ENCODE results near the gene TPCN2. TPM values are rescaled to one million over a fixed set of nuclear protein-coding genes. Genes with fewer than 3 reads are reported as not detected.
"Not testable (repeated sequence)": the region's sequence is repeated elsewhere in the genome, so short reads cannot be mapped to it uniquely, and the experiment has no call there.

The TPCN2 gene
- total RNA-seq (ENCODE audit: unreplicated experiment), result 31.4 TPM
- long read RNA-seq, transcript TPCN2-201 (25 exons, 2,931 nt), result major isoform, 10 of 24 reads
- long read RNA-seq, partial matches to known transcripts, result 1 of 24 reads
- long read RNA-seq, other reads (novel, unspliced or antisense), result 13 of 24 reads

GRCh38 chr11:69048694-69049489 lies at the start of gene TPCN2:
TPCN2 (plus strand) TSS chr11:69048932; CDS start chr11:69048998, 66 bp downstream.
- Mint-ChIP-seq H3K4me1 (ENCODE audit: unreplicated experiment) (peaks cover 9% of the 10 kb centered on the region), H3K4me3 (ENCODE audit: unreplicated experiment) (peak within 1 kb of the TSS; percentile 86), H3K27ac (ENCODE audit: unreplicated experiment) (no peak within 1 kb of the TSS), H3K36me3 (ENCODE audit: low read depth, unreplicated experiment) (no peaks in the 10 kb centered on the region), H3K9me3 (ENCODE audit: unreplicated experiment) (no peaks in the 10 kb centered on the region), H3K27me3 (ENCODE audit: unreplicated experiment) (peaks cover 3% of the 10 kb centered on the region)
- no peak for TF ChIP-seq CTCF (IDR thresholded peaks at IDR 0.05; ENCODE audit: unreplicated experiment)
- peak; percentile 95 for DNase-seq (ENCODE audit: low spot score)

GRCh38 chr11:68999093-68999747 lies 49.5 kb upstream of the TPCN2 start:
- no peak for TF ChIP-seq CTCF (IDR thresholded peaks at IDR 0.05; ENCODE audit: unreplicated experiment)
- Mint-ChIP-seq H3K4me3 (ENCODE audit: unreplicated experiment) (no peak overlapping the region), H3K36me3 (ENCODE audit: low read depth, unreplicated experiment) (no peaks in the 10 kb centered on the region), H3K27ac (ENCODE audit: unreplicated experiment) (peak overlapping the region; percentile 63), H3K9me3 (ENCODE audit: unreplicated experiment) (no peaks in the 10 kb centered on the region), H3K4me1 (ENCODE audit: unreplicated experiment) (peaks cover 2% of the 10 kb centered on the region), H3K27me3 (ENCODE audit: unreplicated experiment) (peaks cover 13% of the 10 kb centered on the region)
- DNase-seq (ENCODE audit: low spot score), result no peak

- H3K27me3 Mint-ChIP-seq (ENCODE audit: unreplicated experiment), result peaks cover 13% of the 10 kb centered on the region
- not testable (repeated sequence) for H3K36me3 Mint-ChIP-seq (ENCODE audit: low read depth, unreplicated experiment); H3K27ac Mint-ChIP-seq (ENCODE audit: unreplicated experiment); H3K4me3 Mint-ChIP-seq (ENCODE audit: unreplicated experiment); H3K4me1 Mint-ChIP-seq (ENCODE audit: unreplicated experiment); DNase-seq (ENCODE audit: low spot score); H3K9me3 Mint-ChIP-seq (ENCODE audit: unreplicated experiment)
Observed at GRCh38 chr11:68999748-69000355, 48.9 kb upstream of the TPCN2 start.

- Mint-ChIP-seq H3K36me3 (ENCODE audit: low read depth, unreplicated experiment) (no peaks in the 10 kb centered on the region), H3K27ac (ENCODE audit: unreplicated experiment) (no peak overlapping the region), H3K4me1 (ENCODE audit: unreplicated experiment) (peaks cover 2% of the 10 kb centered on the region), H3K9me3 (ENCODE audit: unreplicated experiment) (no peaks in the 10 kb centered on the region), H3K4me3 (ENCODE audit: unreplicated experiment) (no peak overlapping the region), H3K27me3 (ENCODE audit: unreplicated experiment) (peaks cover 15% of the 10 kb centered on the region)
- TF ChIP-seq CTCF (IDR thresholded peaks at IDR 0.05; ENCODE audit: unreplicated experiment), result no peak
- no peak for DNase-seq (ENCODE audit: low spot score)
Observed at GRCh38 chr11:69000391-69000790, 48.3 kb upstream of the TPCN2 start.

- no peak overlapping the region for H3K4me3 Mint-ChIP-seq (ENCODE audit: unreplicated experiment)
- peak; percentile 47 for TF ChIP-seq CTCF (IDR thresholded peaks at IDR 0.05; ENCODE audit: unreplicated experiment)
- H3K36me3 Mint-ChIP-seq (ENCODE audit: low read depth, unreplicated experiment), result no peaks in the 10 kb centered on the region
- DNase-seq (ENCODE audit: low spot score), result no peak
- no peaks in the 10 kb centered on the region for H3K9me3 Mint-ChIP-seq (ENCODE audit: unreplicated experiment)
- no peak overlapping the region for H3K27ac Mint-ChIP-seq (ENCODE audit: unreplicated experiment)
- peaks cover 2% of the 10 kb centered on the region for H3K4me1 Mint-ChIP-seq (ENCODE audit: unreplicated experiment)
- peaks cover 17% of the 10 kb centered on the region for H3K27me3 Mint-ChIP-seq (ENCODE audit: unreplicated experiment)
Observed at GRCh38 chr11:69000831-69001242, 47.9 kb upstream of the TPCN2 start.
